Activated CD8-positive, alpha-beta memory T cell treated with anti-CD3 and anti-CD28 coated beads, Interleukin-2, amount 50 U/mL, for 24 hours (primary cell): ENCODE data around the gene CYTH2.
A peak's percentile ranks its signal among the peaks of the same experiment; 100 is the strongest.

Experiments used
- DNase-seq: peaks from one replicate; pipeline ENCODE4 v3.0.0-alpha.2; 2020; ENCODE audit errors: extremely low read depth

CYTH2 gene

DNA sequence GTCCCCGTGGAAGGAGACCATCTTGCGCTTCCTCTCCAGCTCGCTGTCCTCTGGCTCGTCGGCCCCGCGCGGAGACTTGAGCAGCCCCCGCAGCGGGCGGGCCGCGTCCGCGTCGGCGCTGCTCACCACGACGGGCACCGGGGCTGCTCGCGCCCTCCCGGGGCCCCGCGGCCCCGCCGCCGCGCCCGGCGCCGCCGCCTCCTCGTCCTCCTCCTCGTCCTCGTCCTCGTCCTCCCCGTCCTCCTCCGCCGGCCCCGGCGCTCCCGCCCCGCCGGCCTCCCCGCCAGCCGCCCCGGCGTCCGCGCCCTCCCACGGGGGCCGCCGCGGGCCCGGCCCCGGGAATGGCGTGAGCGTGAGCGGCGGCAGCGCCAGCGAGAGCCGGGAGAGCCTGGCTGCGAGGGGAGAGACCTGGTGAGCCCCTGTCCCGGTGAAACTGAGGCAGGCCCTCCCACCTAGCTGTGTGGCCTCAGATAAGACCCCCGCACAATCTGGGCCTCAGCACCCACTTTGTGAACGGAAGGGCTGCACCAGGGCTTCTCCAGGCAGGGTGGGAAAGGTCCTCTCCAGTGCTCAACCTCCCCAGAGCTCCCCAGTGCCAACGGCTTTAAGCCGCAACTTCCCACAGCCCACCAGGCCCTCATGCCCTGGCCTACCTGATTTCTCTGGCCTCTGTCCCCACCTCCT lies 24.7 kb downstream of the CYTH2 start:
- DNase-seq, result no peak

DNA sequence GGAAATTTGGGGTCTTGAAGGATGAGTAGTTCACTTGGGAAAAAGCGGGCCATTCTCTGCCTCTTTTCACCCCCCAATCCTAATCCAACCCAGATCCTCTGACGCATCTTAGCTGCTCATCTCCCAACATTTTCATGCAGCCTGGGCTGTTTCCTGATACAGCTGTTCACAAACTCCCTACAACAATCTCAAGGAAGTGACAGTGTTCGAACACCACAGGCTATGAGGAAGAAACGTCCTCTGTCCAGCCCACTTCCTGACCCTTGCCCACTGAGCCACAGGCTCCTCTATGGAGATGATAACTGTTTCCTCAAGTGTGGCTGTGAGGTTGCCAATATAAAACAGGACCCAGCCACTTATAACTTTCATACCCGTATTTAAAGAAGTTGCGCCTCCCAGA lies 26.2 kb downstream of the CYTH2 start:
- no peak for DNase-seq

DNA sequence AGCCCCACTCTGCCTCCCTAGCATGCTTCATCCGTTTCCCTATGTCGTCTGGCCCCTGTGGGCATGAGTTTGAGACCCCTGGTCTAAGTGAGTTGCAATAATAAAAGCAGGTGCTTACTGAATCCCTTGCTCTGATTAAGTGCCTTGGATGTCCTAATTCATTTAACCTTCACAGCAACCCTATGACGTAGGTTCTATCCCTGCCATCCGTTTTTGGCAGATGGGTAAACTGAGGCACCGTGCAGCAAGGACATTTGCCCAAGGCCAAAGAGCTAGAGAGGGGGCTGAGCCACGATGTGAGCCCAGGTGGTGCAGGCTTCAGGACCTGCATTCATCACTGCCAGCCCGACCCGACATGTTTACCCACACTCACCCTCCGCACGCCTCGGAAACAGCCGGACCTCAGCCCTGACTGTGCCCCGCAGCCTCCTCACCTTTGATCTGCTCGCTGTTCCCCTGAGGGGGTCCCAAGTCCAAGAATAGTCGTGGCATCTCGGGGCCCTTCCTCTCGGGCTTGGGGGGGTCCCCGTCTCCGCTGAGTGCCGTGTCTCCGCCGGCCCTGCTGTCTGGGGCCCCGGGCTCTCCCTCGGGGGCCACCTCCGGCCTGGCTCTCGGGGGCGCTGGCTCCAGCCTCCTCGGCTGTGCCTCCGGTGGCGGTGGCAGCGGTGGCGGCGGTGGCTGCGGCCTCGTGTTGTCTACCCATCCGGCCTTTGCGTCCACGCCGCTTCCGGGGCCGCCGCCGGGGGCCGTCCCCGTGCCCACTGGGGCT lies 28.0 kb downstream of the CYTH2 start:
- DNase-seq, result no peak

DNA sequence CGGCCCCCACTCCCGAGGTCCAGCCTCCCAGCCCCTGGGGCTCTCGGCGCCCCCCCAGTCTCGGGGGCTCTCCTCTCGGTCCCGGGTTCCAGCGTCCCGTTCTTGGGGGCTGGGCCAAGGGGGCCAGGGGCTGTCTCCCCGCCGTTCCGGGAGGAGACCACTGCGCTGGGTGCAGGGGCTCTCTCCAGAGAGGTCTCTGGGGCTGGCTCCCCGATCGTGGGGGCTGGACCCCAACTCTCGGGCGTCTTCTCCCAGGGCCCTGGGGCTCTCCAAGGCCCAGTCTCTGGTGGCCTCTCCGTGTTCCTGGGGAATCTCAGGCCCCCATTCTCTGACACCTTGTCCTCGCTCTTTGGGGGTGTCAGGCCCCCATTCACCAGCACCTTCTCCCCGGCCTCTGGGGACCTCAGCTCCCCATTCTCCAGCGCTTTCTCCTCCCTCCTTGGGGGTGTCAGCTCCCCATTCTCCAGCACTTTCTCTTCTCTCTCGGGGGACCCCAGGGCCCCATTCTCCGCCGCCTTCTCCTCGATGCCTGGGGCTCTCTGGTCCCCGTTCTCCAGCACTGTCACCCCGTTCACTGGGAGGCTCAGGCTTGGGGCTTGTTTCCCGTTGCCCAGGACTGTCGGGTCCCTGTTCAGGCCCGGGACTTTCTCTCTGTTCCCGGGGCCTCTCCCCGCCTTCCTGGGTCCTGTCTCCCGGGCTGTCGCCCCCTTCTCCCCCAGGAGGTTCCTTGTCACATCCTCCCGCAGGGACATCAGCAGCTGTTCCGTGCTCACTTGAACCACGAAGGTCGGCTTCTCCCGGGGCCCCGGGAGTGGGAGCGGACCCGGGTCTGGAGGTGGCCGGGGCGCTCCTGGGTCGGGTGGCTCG lies 28.8 kb downstream of the CYTH2 start:
- DNase-seq, result no peak

DNA sequence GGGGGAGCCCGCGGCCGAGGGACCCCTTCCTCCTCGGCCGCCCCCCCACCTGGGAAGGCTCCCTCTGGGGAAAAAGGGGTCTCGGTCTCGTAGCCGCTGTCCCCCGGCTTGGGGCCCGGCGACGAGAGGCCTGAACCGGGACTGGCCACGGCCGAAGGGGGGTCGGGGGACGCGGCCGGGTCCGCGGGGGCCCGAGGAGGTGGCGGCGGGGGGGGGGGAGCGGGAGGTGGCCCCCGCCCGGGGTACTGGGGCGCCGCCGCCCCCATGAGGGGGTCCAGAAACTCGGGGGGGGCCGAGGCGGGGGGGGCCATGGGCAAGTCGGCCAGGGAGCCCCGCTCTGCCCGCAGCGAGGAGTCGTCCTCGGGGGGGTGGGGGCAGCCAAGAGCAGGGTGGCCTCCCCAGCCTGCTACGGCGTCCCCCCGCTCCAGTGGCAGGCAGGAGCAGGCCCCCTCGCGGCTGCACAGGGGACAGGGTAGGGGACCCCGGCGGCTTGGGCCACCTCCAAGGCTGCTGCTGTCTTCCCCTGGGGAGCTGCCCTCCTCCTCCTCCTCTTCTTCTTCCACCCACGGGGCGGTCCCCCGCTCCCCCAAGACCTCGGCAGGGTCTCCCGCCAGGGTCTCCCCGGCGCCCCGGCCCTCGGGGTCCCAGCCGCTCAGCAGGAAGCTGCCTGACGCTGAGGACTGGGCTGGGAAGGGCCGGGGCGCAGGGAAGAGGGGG lies 29.6 kb downstream of the CYTH2 start:
- no peak for DNase-seq

DNA sequence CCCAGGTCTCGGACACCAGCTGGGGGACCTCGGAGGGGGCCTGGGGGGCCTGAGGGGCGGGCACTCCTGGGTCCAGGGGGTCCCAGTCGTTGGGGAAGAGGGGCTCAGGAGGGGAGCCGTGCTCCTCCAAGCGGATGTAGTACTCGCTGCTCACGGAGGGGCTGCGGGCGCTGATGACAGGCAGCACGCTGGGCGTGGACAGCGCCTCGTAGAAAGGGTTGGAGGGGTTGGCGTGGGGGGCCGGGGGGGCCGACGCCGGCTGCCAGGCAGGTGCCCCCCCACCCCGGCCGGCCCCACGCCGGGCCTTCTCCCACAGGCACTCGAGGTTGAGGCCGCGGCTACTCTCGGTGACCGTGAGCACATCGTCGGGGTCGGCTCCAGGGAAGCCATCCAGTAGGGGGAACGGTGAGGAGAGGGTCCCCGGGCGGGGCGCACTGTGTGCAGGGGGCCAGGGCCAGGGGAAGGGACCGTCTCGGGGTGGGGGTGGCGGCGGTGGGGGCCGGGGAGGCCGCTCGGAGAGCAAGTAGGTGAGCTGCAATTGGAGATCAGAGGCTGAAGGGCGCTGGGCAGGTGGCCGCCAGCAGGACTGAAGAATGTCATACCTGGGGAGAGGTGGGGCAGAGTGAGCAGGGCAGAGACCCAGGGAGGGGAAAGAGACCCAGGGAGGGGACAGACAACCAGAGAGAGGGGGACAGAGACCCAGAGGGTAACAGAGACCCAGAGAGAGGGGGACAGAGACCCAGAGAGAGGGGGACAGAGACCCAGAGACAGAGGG lies 30.3 kb downstream of the CYTH2 start:
- DNase-seq, result no peak

DNA sequence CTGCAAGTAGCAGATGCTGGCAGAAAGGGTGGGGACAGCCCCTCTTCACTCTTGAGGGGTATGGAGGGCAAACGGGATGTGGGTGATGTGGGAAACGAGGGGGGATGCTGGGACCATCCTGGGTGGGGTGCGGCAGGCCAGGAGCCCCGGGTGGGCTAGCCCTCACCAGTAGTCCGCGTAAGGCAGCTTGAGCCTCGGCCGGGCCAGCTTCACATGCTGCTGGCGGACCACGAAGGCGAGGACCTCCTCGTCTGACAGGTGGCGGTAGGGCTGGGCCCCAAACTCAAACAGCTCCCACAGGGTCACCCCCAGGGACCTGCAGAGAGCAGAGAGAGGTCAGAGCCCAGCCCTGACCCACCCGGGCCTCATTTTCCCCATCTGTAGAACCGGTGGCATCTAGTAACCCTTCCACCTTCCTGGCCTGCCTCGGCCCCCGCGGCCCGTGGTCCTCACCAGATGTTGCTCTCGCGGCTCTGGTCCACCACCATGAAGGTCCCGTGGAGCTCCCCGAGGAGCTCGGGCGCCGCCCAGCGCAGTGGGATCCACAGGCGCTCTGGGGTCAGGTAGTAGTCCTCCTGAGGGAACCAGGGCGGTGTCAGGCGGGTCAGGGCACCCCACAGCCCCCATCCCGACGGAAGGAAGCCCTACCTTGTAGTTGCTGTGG lies 31.8 kb downstream of the CYTH2 start:
- no peak for DNase-seq

DNA sequence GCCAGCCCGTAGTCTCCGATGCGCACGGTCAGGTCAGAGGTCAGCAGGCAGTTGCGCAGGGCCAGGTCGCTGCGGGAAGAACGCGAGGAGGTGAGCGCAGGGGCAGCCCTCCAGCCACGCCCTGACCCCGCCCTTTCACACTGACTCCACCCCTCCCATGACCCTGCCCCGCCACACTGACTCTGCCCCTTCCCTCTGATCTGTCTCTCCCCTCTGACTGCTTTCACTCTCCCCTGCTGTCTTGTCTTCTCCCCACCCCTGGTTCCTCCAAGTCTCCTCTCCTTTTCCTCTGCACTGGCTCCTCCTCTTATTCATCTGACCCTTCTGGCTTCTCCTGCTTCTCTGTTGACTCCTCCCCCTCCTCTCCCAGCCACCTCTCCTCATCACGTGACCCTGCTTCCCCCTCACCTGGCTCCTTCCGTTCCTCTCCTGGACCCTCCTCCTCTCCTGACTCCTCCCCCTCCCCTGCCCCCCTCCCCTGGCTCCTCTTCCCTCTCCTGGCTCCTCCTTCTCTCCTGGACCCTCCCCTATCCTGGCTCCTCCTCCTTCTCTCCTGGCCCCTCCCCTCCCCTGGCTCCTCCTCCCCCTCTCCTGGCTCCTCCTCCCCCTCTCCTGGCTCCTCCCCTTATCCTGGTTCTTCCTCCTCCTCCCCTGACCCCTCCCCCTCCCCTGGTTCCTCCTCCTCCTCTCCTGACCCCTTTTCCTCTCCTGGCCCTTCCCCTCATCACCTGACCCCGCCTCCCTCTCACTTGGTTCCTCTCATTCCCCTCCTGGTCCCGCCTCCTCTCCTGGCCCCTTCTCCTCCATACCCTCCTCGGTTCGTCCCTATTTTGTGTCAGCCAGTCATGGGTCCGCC lies 32.6 kb downstream of the CYTH2 start:
- no peak for DNase-seq

DNA sequence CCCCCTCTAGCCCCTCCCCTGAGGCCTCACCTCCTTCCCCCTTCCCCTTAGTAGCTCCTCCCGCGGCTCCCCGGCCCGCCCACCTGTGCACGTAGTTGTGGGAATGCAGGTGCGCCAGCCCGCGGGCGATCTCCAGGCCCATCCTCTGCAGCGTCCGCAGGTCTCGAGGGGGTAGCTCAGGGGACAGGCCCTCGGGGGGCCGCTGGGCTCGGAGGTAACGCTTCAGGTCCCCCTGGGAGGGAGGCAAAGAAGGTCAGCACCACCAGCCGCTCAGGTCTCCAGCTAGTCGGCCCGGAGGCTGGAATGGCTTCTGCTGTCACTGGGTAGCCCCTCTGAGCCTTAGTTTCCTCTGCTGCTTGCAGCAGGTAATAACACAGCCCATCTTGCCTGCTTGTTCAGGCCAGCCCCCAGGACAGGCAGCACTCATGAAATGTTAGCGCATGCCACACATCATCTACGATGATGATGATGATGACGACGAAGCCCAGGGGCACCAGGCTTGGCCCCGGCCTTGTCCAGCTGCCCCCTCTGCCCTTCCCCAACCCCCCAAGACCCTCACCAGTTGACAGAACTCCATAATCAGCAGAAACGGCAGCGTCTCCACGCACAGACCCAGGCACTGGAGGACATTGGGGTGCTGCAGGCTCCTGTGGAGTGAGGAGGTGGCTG lies 33.3 kb downstream of the CYTH2 start:
- no peak for DNase-seq

DNA sequence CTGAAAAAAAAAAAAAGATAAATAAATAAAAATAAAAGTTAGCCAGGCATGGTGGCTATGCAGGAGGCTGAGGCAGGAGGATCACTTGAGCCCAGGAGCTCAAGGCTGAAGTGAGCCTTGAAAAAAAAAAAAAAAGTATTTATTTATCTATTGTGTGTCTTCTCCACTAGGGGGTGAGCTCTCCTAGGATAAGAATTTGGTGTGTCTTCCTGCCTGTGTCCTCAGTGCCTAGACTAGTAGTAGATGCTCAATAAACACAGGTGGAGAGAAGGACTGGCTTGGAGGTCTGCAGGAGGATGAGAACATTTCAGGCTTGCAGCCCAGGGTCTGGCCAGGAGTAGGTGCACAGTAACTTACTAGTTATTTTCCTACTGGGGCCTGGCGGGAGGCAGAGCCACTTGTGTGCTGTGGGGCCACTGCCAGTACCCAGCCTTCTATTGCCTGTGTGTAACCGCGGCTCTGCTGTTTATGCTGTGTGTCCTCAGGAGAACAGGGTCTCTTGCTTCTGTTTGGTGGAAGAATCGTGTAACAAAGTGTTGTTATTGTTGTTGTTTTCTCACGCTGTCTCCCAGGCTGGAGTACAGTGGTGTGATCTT lies 37.1 kb downstream of the CYTH2 start:
- DNase-seq, result no peak

DNA sequence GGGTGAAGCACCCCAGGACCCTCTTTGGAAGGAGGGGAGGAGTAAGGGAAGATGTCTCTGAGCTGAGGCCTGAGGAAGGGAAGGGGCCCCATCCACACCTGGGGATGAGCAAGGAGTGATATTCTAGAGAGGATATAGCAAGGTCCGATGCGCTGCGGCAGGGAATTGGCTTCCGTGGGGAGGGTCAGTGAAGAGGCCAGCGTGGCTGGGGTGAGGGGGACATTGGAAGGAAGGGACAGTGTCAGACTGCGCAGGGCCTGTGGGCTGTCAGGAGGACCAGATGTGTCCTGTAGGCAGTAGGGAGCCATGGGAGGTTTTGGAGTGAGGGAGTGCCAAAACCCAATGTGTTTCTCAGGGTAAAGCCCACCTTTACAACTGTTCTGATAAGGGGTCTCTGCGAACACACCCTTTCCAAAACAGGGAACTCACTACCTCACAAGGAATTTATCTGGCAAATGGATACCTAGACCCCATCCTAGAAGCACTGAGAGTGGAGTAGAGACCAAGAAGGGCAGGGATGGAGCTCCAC lies 38.8 kb downstream of the CYTH2 start:
- DNase-seq, result no peak

DNA sequence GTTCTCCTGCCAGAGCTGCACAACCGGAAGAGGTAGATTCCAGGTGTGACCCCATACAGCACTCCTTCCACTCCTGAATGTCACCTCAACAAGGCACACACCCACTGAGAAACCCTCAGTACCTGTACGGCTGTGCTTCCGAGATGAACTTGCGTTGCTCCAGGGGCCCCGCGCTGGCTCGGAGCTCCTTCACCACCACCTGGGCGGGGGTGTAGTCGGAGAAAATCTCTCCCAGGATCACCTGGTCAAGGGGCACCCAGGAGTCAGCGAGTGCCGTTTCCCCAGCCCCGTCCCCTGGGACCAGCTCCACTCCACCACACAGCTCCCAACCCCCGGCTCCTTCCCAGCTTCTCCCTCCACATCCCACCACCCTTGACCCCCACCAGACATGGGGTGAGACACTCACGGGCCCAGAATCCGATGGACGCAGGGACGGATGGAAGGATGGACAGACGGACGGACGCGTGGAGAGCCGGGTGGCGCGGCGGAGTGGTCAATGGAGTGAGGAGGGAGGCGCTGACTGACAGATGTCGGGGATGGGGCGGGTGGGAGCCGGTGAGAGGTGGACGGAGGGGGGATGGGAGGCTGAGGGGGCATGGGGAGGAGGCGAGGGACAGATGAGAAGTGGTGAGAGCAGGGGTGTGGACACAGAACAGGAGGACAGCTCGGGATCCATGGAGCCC lies 39.7 kb downstream of the CYTH2 start:
- DNase-seq, result no peak

DNA sequence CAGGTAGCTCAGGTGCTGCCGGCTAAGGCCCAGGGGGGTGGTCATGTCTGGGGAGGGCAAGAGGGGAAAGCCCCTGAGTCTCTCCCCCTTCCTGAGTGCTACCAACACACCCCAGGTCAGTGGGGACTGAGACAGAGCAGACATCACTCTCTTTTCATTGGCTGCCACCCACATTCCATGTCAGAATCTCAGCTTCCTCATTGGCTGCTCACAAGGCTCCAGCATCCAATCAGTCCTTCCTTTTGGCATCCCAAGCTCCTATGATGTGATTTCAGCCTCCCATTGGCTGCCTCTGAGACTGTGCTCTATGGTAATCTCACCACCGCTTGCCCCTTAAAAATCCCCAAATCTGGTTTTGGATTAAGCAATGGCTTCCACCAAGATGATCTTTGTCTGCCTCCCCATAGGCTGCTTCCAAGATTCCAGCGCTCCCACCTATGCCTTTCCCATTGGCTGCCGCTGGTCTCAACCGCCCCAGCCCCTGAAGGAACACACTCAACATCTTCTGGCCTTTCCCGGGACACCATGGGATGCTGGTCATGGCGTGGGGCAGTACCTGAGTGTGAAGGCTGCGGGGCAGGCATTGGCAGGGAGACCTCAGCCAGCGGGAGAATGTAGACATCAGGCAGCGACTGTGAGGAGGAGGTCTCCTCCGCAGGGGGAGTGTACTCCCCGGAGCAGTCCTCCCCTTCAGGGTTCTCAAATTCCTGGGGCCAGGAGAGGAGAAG lies 40.5 kb downstream of the CYTH2 start:
- DNase-seq, result no peak

DNA sequence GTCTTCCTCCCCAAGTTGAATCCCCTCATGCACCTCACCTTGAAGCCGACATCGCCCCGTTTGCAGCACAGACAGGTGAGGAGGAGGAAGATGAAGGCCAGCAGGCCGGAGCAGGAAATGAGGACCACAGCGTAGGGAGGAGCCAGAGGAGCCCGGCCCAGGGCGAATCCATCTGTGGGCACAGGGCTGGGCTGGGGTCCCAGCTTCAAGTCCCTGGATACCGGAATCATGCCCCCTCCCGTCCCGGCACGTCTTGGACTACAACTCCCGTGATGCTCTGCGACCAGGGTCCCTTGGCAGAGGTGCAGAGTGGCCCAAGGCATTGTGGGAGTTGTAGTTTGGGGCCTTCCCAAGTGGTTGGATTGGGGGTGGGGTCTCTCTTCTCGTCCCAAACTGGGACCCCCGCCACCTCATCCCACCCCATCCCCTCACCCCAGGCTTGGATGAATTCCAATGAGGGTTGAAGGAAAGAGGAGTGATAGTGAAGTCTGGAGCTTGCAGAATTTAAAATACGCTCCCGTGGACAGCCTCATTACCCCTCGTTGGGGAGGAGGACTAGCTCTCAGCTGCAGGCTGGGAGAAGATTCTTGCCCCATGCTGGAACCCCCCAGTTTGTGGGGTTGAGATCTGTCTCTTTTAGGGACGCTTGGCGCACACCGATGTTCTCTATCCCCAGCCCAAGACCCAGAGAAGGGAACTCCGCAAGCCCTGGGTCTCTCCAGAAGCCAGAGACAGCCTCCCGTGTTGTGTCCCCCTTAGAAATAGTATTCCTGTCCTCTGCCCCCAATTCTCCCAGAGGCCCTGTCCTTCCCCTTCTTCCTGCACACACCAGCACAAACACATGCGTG lies 41.5 kb downstream of the CYTH2 start:
- peak; percentile 58 for DNase-seq

DNA sequence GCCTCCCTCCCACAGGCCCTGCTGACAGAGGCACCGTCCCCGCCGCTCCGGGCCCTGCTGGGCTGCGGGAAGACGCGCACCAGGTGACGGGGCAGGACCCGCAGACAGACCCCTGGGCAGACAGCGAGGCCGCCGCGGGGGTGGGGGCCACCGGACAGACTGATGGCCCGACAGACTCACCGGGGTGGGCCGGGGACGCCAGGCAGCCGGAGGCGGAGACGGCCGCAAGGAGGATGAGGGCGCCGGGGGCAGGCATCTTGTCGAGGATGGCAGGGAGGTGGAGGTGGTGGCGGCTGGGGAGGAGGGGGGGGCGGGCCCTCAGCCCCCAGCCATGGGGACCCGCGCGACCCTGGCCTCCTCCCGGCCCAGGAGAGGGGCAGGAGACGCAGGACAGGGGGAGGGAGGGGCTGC lies 42.2 kb downstream of the CYTH2 start:
- DNase-seq, result no peak
